H1 (cell line): ENCODE results near the gene NUBP2. TPM values are rescaled to one million over a fixed set of nuclear protein-coding genes. Genes with fewer than 3 reads are reported as not detected.

ENCODE experiments used
- CTCF ChIA-PET: fragments of 300-600 bp; sonication (Branson Sonifier 250); formaldehyde crosslinking; loops from one replicate; lab custom pipeline; 2021; ENCODE audit not compliant: partially characterized antibody; lab: Charles Lee
- POLR2A ChIA-PET: fragments of 300-600 bp; sonication (Branson Sonifier 250); formaldehyde crosslinking; loops from one replicate; lab custom pipeline; 2021; ENCODE audit warnings: inconsistent platforms; ENCODE audit not compliant: partially characterized antibody; lab: Charles Lee
- DNase-seq, 2 experiments: peaks; one replicate each; pipeline versions ENCODE4 v3.0.0 to v3.0.0-alpha.2; 2010 to 2022; ENCODE audit warnings: low spot score in 2 of 2, low read depth in 1 of 2, mixed read lengths in 1 of 2
- FAIRE-seq: peaks from 2 replicates; lab custom pipeline; 2011; peaks lifted over from hg19 to GRCh38; lab: Jason Lieb, UNC
- H2AFZ ChIP-seq: 2 replicates; pipeline ENCODE4 v1.8.1; 2012; ENCODE audit warnings: low read length, inconsistent platforms
- H2AK5ac ChIP-seq: 2 replicates; pipeline ENCODE4 v1.6.1; 2013; ENCODE audit warnings: low read depth, low read length
- H2BK120ac ChIP-seq: replicated peaks from 2 replicates; pipeline ENCODE3; 2013; ENCODE audit warnings: low read depth, low read length, inconsistent platforms
- H2BK12ac ChIP-seq: 2 replicates; pipeline ENCODE4 v1.6.1; 2013; ENCODE audit warnings: low read depth, low read length
- H2BK15ac ChIP-seq: 2 replicates; pipeline ENCODE4 v1.6.1; 2013; ENCODE audit warnings: low read length
- H2BK20ac ChIP-seq: 2 replicates; pipeline ENCODE4 v1.6.1; 2013; ENCODE audit warnings: low read length
- H2BK5ac ChIP-seq: 2 replicates; pipeline ENCODE4 v1.6.1; 2013; ENCODE audit warnings: low read depth, low read length
- H3K14ac ChIP-seq: 2 replicates; pipeline ENCODE4 v1.6.1; 2013; ENCODE audit warnings: inconsistent platforms; ENCODE audit not compliant: insufficient read length
- H3K18ac ChIP-seq: 2 replicates; pipeline ENCODE4 v1.6.1; 2013; ENCODE audit warnings: low read length; ENCODE audit errors: extremely low read depth
- H3K23ac ChIP-seq: 2 replicates; pipeline ENCODE4 v1.6.1; 2013; ENCODE audit warnings: inconsistent platforms; ENCODE audit not compliant: insufficient read length
- H3K23me2 ChIP-seq: 2 replicates; pipeline ENCODE4 v1.6.1; 2013; ENCODE audit warnings: low read depth, low read length
- H3K27ac ChIP-seq: 2 replicates; pipeline ENCODE4 v1.6.1; 2011; ENCODE audit warnings: low read depth, low read length, inconsistent platforms
- H3K27me3 ChIP-seq, 4 experiments: replicated peaks in 1 of 4; 1 replicate in 1 of 4; 2 replicates in 3 of 4; pipeline versions ENCODE4 v1.6.1 to v1.8.1; 2011 to 2013; ENCODE audit warnings: low read length in 3 of 4, mild to moderate bottlenecking in 3 of 4, inconsistent platforms in 2 of 4, mixed read lengths in 2 of 4, moderate library complexity in 1 of 4; ENCODE audit not compliant: control insufficient read depth in 3 of 4, insufficient read depth in 3 of 4; ENCODE audit errors: extremely low read depth in 1 of 4
- H3K36me3 ChIP-seq, 4 experiments: 2 replicates each; pipeline versions ENCODE4 v1.6.1 to v1.8.1; 2011 to 2013; ENCODE audit warnings: mild to moderate bottlenecking in 4 of 4, low read length in 3 of 4, moderate library complexity in 2 of 4, control low read depth in 1 of 4, inconsistent platforms in 1 of 4; ENCODE audit not compliant: insufficient read depth in 4 of 4, control insufficient read depth in 2 of 4
- H3K4ac ChIP-seq: replicated peaks from 2 replicates; pipeline ENCODE3; 2013; ENCODE audit warnings: low read length, low read depth, mixed read lengths, inconsistent platforms; ENCODE audit not compliant: insufficient read length
- H3K4me1 ChIP-seq, 4 experiments: replicated peaks in 1 of 4; 1 replicate in 1 of 4; 2 replicates in 3 of 4; pipeline versions ENCODE4 v1.6.1 to v1.8.1; 2011 to 2013; ENCODE audit warnings: low read length in 3 of 4, inconsistent platforms in 2 of 4, mixed read lengths in 1 of 4; ENCODE audit not compliant: insufficient read depth in 4 of 4, control insufficient read depth in 3 of 4
- H3K4me2 ChIP-seq, 2 experiments: 2 replicates each; pipeline versions ENCODE4 v1.6.1 to v1.8.1; 2011 to 2013; ENCODE audit warnings: low read depth in 2 of 2, low read length in 2 of 2, control low read depth in 1 of 2, inconsistent platforms in 1 of 2, mild to moderate bottlenecking in 1 of 2; ENCODE audit not compliant: insufficient read depth in 1 of 2
- H3K4me3 ChIP-seq, 4 experiments: fragments of 200-600, 300-600 bp in 1 of 4; sonication (generic), shearing (Covaris generic), sonication (Bioruptor Twin) in 1 of 4; 2 replicates each; pipeline versions ENCODE4 v1.5.1 to v1.8.1; 2011 to 2016; ENCODE audit warnings: low read length in 4 of 4, low read depth in 3 of 4, control low read depth in 2 of 4, inconsistent platforms in 2 of 4, mild to moderate bottlenecking in 2 of 4, mixed read lengths in 1 of 4, moderate library complexity in 1 of 4; ENCODE audit not compliant: insufficient read depth in 2 of 4; ENCODE audit errors: extremely low read depth in 1 of 4
- H3K56ac ChIP-seq: replicated peaks from 2 replicates; pipeline ENCODE3; 2013; ENCODE audit warnings: low read depth, mild to moderate bottlenecking, mixed read lengths, low read length, inconsistent platforms; ENCODE audit not compliant: insufficient read length
- H3K79me1 ChIP-seq: 2 replicates; pipeline ENCODE4 v1.6.1; 2013; ENCODE audit warnings: low read depth, low read length, control low read depth
- H3K79me2 ChIP-seq, 2 experiments: 2 replicates each; pipeline versions ENCODE4 v1.6.1 to v1.8.1; 2012 to 2013; ENCODE audit warnings: low read length in 2 of 2, mild to moderate bottlenecking in 2 of 2, inconsistent platforms in 1 of 2; ENCODE audit not compliant: insufficient read depth in 2 of 2, control insufficient read depth in 1 of 2
- H3K9ac ChIP-seq, 4 experiments: replicated peaks in 1 of 4; 1 replicate in 1 of 4; 2 replicates in 3 of 4; pipeline versions ENCODE4 v1.6.1 to v1.8.1; 2011 to 2013; ENCODE audit warnings: low read depth in 3 of 4, low read length in 3 of 4, control low read depth in 2 of 4, mild to moderate bottlenecking in 2 of 4, moderate library complexity in 2 of 4, inconsistent platforms in 1 of 4; ENCODE audit errors: extremely low read depth in 1 of 4
- H3K9me3 ChIP-seq, 2 experiments: 2 replicates each; pipeline versions ENCODE4 v1.6.1 to v1.8.1; 2012 to 2013; ENCODE audit warnings: mild to moderate bottlenecking in 2 of 2, moderate library complexity in 2 of 2, control low read depth in 1 of 2, inconsistent platforms in 1 of 2, low read depth in 1 of 2, low read length in 1 of 2, mixed read lengths in 1 of 2; ENCODE audit not compliant: insufficient read depth in 2 of 2
- H4K20me1 ChIP-seq, 2 experiments: replicated peaks in 1 of 2; 2 replicates each; pipeline versions ENCODE3 to v1.8.1; 2011 to 2013; ENCODE audit warnings: inconsistent platforms in 2 of 2, low read length in 2 of 2, mild to moderate bottlenecking in 1 of 2; ENCODE audit not compliant: insufficient read depth in 2 of 2, control insufficient read depth in 1 of 2
- H4K5ac ChIP-seq: 2 replicates; pipeline ENCODE4 v1.6.1; 2013; ENCODE audit warnings: low read length, low read depth, mixed read lengths, inconsistent platforms; ENCODE audit not compliant: insufficient read length
- H4K8ac ChIP-seq: 2 replicates; pipeline ENCODE4 v1.8.0; 2013; ENCODE audit warnings: mild to moderate bottlenecking, moderate library complexity, low read length, inconsistent platforms; ENCODE audit not compliant: insufficient read depth; ENCODE audit errors: extremely low read depth
- H4K91ac ChIP-seq: replicated peaks from 2 replicates; pipeline ENCODE3; 2013; ENCODE audit warnings: low read length, mixed read lengths, inconsistent platforms; ENCODE audit not compliant: insufficient read length
- ATF3 ChIP-seq: IDR thresholded peaks from 2 replicates; pipeline ENCODE4 v1.6.1; 2011; ENCODE audit warnings: low read depth, mild to moderate bottlenecking, low read length; ENCODE audit not compliant: insufficient read depth
- BACH1 ChIP-seq: IDR thresholded peaks from 2 replicates; pipeline ENCODE4 v1.6.1; 2012; ENCODE audit warnings: low read length, improper control_type of control experiment
- CHD1 ChIP-seq: IDR thresholded peaks from 2 replicates; pipeline ENCODE4 v1.6.1; 2012; ENCODE audit warnings: low read depth, low read length, improper control_type of control experiment
- CTCF ChIP-seq, 3 experiments: IDR thresholded peaks; 1 replicate in 2 of 3; 2 replicates in 1 of 3; pipeline versions ENCODE4 v1.5.1 to v1.6.1; 2011; ENCODE audit warnings: low read length in 3 of 3, mild to moderate bottlenecking in 3 of 3, inconsistent platforms in 2 of 3, low read depth in 1 of 3, moderate library complexity in 1 of 3; ENCODE audit not compliant: insufficient read depth in 1 of 3; ENCODE audit errors: control extremely low read depth in 1 of 3
- NANOG ChIP-seq: IDR thresholded peaks from 2 replicates; pipeline ENCODE4 v1.6.1; 2011; ENCODE audit warnings: low read length, low read depth, mild to moderate bottlenecking, inconsistent platforms; ENCODE audit not compliant: insufficient read depth, poor library complexity, severe bottlenecking
- PHF8 ChIP-seq: fragments of 200-600 bp; sonication (generic); conservative IDR thresholded peaks from 2 replicates; pipeline ENCODE4 v1.7.1; 2012; ENCODE audit warnings: low read depth, mild to moderate bottlenecking, inconsistent platforms, low read length, moderate library complexity
- RXRA ChIP-seq: IDR thresholded peaks from 2 replicates; pipeline ENCODE4 v1.6.1; 2011; ENCODE audit warnings: low read depth, mild to moderate bottlenecking, low read length, moderate library complexity; ENCODE audit not compliant: insufficient read depth
- SIRT6 ChIP-seq: IDR thresholded peaks from one replicate; pipeline ENCODE4 v1.7.1; 2012; ENCODE audit warnings: low read length, inconsistent platforms
- SP1 ChIP-seq: IDR thresholded peaks from 2 replicates; pipeline ENCODE4 v1.6.1; 2011; ENCODE audit warnings: low read depth, low read length
- SP2 ChIP-seq: IDR thresholded peaks from 2 replicates; pipeline ENCODE4 v1.6.1; 2012; ENCODE audit warnings: mild to moderate bottlenecking, low read length, inconsistent platforms
- TBP ChIP-seq: IDR thresholded peaks from 2 replicates; pipeline ENCODE4 v1.6.1; 2011; ENCODE audit warnings: low read depth, low read length, improper control_type of control experiment
- WGBS, 2 experiments: shearing (Covaris generic) in 1 of 2; methylation state at CpG; one replicate each; pipeline versions ENCODE4 v1.1.6 to v1.1.7; 2013 to 2015; ENCODE audit warnings: low lambda C conversion rate in 2 of 2, mixed read lengths in 2 of 2, inconsistent platforms in 1 of 2, low coverage in 1 of 2, missing lambda C conversion rate in 1 of 2; ENCODE audit not compliant: insufficient replicate concordance in 2 of 2, insufficient coverage in 1 of 2, insufficient read length in 1 of 2; ENCODE audit errors: extremely low coverage in 1 of 2, missing lambda C conversion rate in 1 of 2; 5-methylcytosine and 5-hydroxymethylcytosine counted together
- polyA plus RNA-seq, 7 experiments: library from polyadenylated mRNA; depleted of rRNA in 3 of 7; stranded (reverse) in 5 of 7; unstranded in 2 of 7; fragments of >200 nt in 5 of 7; fragments of 200-250 nt in 2 of 7; gene quantifications; 1 replicate in 5 of 7; 2 replicates in 1 of 7; 4 replicates in 1 of 7; pipeline versions ENCODE4 v1.2.1 to v1.2.3, GENCODE V29; 2011 to 2013; ENCODE audit warnings: missing spikeins in 2 of 7, mixed read lengths in 2 of 7
- total RNA-seq: library from RNA; stranded (reverse); fragmentation: NEBNext Ultra II Directional; extraction: Animal tissue kit (Norgen Biotek cat#: 25700); gene quantifications from 2 replicates; pipeline ENCODE4 v1.2.1, GENCODE V29; 2021

Gene NUBP2
- total and polyA plus RNA-seq, 2 of the 8 experiments (the other 6 are each of a cell fraction or from before 2014, with no cell fraction given), result 70.3 to 96.9 TPM

GRCh38 chr16:1776991-1777374, 5.8 kb upstream of the NUBP2 start:
- Histone ChIP-seq H2BK20ac (no peak overlapping the region), H3K56ac (no peak overlapping the region), H3K14ac (no peak overlapping the region), H2BK12ac (no peak overlapping the region), H3K9me3 (no peaks in the 10 kb centered on the region), H3K23me2 (peaks cover 6% of the 10 kb centered on the region), H4K20me1 (peaks cover 0 to 33% of the 10 kb centered on the region in 2 experiments), H3K4me1 (peaks cover 0 to 10% (median 8%) of the 10 kb centered on the region in 4 experiments; a peak in 6 of 7 replicates), H3K23ac (no peak overlapping the region), H4K8ac (no peak overlapping the region; the same call in 1 of the 2 replicates), H3K79me1 (peaks cover 9% of the 10 kb centered on the region), H3K9ac (no peak overlapping the region), H4K91ac (no peak overlapping the region), H3K27ac (no peak overlapping the region), H3K36me3 (peaks cover 0 to 23% (median 9%) of the 10 kb centered on the region in 4 experiments; a peak in 5 of 8 replicates), H2BK5ac (no peak overlapping the region), H3K4me3 (no peak overlapping the region), H3K27me3 (no peaks in the 10 kb centered on the region), H3K4ac (no peak overlapping the region), H4K5ac (no peak overlapping the region), H2AK5ac (no peak overlapping the region), H3K79me2 (peaks cover 0 to 14% of the 10 kb centered on the region in 2 experiments; a peak in 1 of 4 replicates), H2AFZ (no peak overlapping the region), H3K18ac (no peak overlapping the region), H2BK15ac (no peak overlapping the region), H3K4me2 (no peak overlapping the region), H2BK120ac (no peak overlapping the region)
- DNase-seq (no peak), FAIRE-seq (no peak)
- 97% methylated on average over 19 of the region's 22 CpGs; no CpG with 5 or more reads in 1 of the 2 experiments for WGBS, 2 experiments
- CTCF ChIA-PET, result interaction anchor here (0.8 kb wide), 1 partner anchor 12 kb away, joined by 3 read pairs; no protein-coding TSS in a partner anchor
- POLR2A ChIA-PET, result interaction anchor here (1.0 to 12.0 kb wide), 5 partner anchors 8 to 379 kb away, joined by 3 to 246 read pairs (median 4); partner anchors contain the start of genes EME2, GFER, IGFALS and MRPS34
- TF ChIP-seq CTCF (IDR thresholded peaks at IDR 0.05; ENCODE audit: control extremely low read depth in 1 of 3, insufficient read depth in 1 of 3, low read depth in 1 of 3, low read length in 3 of 3) (no peak), TBP (no peak), PHF8 (no peak), NANOG (no peak), SIRT6 (no peak), CHD1 (no peak), ATF3 (no peak), RXRA (no peak), SP2 (no peak), SP1 (no peak), BACH1 (no peak)
